GM12864 (cell line): Measurements from ENCODE around the gene PRB3.

ENCODE experiments used
- DNase-seq: peaks from one replicate; pipeline ENCODE4 v3.0.0-alpha.2; 2011; ENCODE audit warnings: low read depth
- H3K4me3 ChIP-seq: 2 replicates; pipeline ENCODE4 v1.5.1; 2011; ENCODE audit warnings: mild to moderate bottlenecking, low read depth, low read length, control low read depth
- CTCF ChIP-seq: IDR thresholded peaks from 2 replicates; pipeline ENCODE4 v1.5.1; 2011; ENCODE audit warnings: low read depth, mild to moderate bottlenecking, moderate library complexity, low read length, control low read depth, inconsistent platforms; ENCODE audit errors: missing control alignments

The PRB3 gene

GRCh38 chr12:11269607-11270006 is at the start of gene PRB3:
TSS of gene PRB3 (minus strand) at chr12:11269707. CDS start at chr12:11269669, 38 bp downstream.
- no peak within 1 kb of the TSS for H3K4me3 ChIP-seq
- no peak for TF ChIP-seq CTCF
- no peak for DNase-seq

- no peak for DNase-seq
- no peak for TF ChIP-seq CTCF
- H3K4me3 ChIP-seq: no peak within 1 kb of the TSS
Measured at GRCh38 chr12:11310336-11310735, 40.8 kb upstream of the PRB3 start, which contains the start of gene PRB4. TSS of gene PRB4 (minus strand) at chr12:11310436. CDS start at chr12:11310398, 38 bp downstream.

- TF ChIP-seq CTCF: no peak
- no peak overlapping the region for H3K4me3 ChIP-seq
- no peak for DNase-seq
Measured at GRCh38 chr12:11307143-11307542, 37.6 kb upstream of the PRB3 start.

GRCh38 chr12:11273449-11273848 is 3.9 kb upstream of the PRB3 start:
- TF ChIP-seq CTCF: no peak
- DNase-seq: no peak
- no peak overlapping the region for H3K4me3 ChIP-seq

GRCh38 chr12:11264501-11264900 is 5.0 kb downstream of the PRB3 start:
- no peak for DNase-seq
- no peak for TF ChIP-seq CTCF
- no peak overlapping the region for H3K4me3 ChIP-seq

- TF ChIP-seq CTCF: no peak
- DNase-seq: no peak
Measured at GRCh38 chr12:11246489-11246888, 23.0 kb downstream of the PRB3 start.

GRCh38 chr12:11242656-11243055 is 26.9 kb downstream of the PRB3 start:
- no peak for TF ChIP-seq CTCF
- DNase-seq: no peak

More at GRCh38 chr12:11246489-11246888, 23.0 kb downstream of the PRB3 start:
- no peak overlapping the region for H3K4me3 ChIP-seq

More at GRCh38 chr12:11242656-11243055, 26.9 kb downstream of the PRB3 start:
- H3K4me3 ChIP-seq: no peak overlapping the region
